IMR-90 (cell line): ENCODE data around the gene RAP1GAP.

Source experiments
- CEBPB ChIP-seq: IDR thresholded peaks from 2 replicates; pipeline ENCODE4 v1.6.1; 2012; ENCODE audit warnings: low read depth, low read length, improper control_type of control experiment
- CTCF ChIP-seq: conservative IDR thresholded peaks from 2 replicates; pipeline ENCODE4 v1.5.1; 2012; ENCODE audit warnings: mild to moderate bottlenecking, low read depth, low read length, improper control_type of control experiment
- FOS ChIP-seq: fragments of 150-350 bp; IDR thresholded peaks from 2 replicates; pipeline ENCODE4 v1.6.1; 2016; ENCODE audit warnings: low read depth, low read length
- MAFK ChIP-seq: IDR thresholded peaks from 2 replicates; pipeline ENCODE4 v1.6.1; 2012; ENCODE audit warnings: low read depth, low read length, improper control_type of control experiment
- POLR2A ChIP-seq: IDR thresholded peaks from 2 replicates; pipeline ENCODE4 v1.6.1; 2012; ENCODE audit warnings: mild to moderate bottlenecking, low read depth, low read length
- RAD21 ChIP-seq: IDR thresholded peaks from 2 replicates; pipeline ENCODE4 v1.6.1; 2012; ENCODE audit warnings: low read length, improper control_type of control experiment
- USF2 ChIP-seq: fragments of 150-350 bp; IDR thresholded peaks from 2 replicates; pipeline ENCODE4 v1.6.1; 2017; ENCODE audit warnings: mild to moderate bottlenecking, antibody characterized with exemption, low read length, low read depth

DNA sequence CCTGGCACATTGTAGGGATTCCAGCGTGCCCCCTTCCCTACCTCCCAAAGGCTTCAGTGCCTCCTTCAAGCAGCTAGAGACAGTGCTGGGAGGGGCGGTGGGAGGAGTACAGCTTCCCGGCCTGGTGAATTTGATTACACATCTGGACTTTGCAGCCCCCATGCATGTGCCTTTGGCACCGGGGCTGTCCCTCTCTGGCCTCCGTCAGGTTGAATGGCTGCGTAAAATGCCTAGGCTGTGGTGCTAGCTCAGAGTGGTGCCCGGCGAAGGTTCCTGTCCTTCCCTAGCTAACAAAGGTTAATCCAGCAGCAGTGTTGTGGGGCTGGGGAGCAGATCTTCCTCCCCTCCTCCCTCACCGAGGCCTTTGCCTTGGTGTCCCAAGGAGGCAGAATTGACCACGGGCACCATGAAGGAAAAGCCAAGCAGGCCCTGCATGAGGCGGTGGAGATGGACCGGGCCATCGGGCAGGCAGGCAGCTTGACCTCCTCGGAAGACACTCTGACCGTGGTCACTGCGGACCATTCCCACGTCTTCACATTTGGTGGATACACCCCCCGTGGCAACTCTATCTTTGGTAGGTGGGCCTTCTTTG is 93.7 kb downstream of the RAP1GAP start:
- TF ChIP-seq CTCF: no peak
- no peak for TF ChIP-seq FOS
- no peak for TF ChIP-seq POLR2A
- TF ChIP-seq RAD21: no peak
- no peak for TF ChIP-seq CEBPB
- no peak for TF ChIP-seq MAFK
- no peak for TF ChIP-seq USF2
